ENCODE data around the gene RBBP7.

RBBP7 gene

DNA sequence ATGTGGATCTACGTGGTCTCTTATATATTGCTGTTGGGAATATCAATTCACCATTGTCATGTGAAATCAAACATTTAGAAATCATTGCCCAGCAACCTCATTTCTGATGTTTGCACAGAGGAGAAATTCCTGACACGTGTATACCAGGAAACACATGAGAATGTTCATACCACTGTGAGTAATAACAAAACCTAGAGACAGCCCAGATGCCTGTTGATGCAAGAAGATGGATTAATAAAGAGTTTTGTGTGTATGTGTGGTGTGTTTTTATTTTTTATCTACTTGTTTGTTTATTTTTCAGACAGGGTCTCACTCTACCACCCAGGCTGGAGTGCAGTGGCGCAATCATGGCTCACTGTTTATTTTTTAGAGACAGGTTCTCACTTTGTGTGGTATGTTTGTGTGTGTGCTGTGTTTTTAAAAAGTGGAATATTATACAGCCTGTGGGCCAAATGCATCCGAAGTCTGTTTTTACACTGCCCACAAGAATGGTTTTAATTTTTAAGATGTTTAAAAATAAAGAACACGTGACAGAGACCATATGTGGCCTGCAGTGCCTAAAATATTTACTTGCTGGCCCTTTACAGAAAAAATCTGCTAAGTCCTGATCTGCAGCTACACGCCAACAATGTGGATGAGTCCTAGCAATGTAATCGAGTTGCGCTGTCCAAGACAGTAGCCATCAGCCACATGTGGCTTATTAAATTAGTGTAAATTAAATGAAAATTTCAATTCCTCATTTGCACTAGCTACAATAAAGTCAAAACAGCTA lies 44.7 kb downstream of the RBBP7 start:
- DNase-seq = no peak

DNA sequence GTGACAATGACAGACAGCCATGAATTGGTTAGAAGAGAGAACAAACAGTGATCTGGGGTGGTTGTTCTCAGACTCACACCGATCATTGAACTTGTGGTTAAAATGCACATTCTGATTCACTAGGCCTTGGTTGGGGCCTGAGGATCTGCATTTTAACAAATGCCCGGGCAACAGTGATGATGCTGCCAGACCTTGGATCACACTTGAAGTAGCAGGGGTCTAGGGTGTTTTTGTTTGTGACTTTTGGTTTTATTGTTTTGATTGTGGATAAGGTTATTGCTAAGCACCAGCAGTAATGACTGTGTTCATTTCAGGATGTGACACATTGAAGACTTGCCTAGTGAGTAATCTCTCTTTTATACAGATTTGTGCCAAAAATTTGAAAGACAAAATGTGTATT lies 47.4 kb downstream of the RBBP7 start:
- no peak for DNase-seq

- DNase-seq = no peak
These were observed 50.5 kb downstream of the RBBP7 start for GRCh38 chrX:16819634-16820033.

GRCh38 chrX:16814597-16814996 lies 55.6 kb downstream of the RBBP7 start:
- DNase-seq = no peak

- DNase-seq = no peak
These were observed 62.1 kb downstream of the RBBP7 start for GRCh38 chrX:16807976-16808542.

- no peak for DNase-seq
These were observed 62.6 kb downstream of the RBBP7 start for GRCh38 chrX:16807548-16807947.

- no peak for DNase-seq
These were observed 65.2 kb downstream of the RBBP7 start for GRCh38 chrX:16804923-16805464.

GRCh38 chrX:16797841-16798240 lies 72.3 kb downstream of the RBBP7 start:
- no peak for DNase-seq

DNA sequence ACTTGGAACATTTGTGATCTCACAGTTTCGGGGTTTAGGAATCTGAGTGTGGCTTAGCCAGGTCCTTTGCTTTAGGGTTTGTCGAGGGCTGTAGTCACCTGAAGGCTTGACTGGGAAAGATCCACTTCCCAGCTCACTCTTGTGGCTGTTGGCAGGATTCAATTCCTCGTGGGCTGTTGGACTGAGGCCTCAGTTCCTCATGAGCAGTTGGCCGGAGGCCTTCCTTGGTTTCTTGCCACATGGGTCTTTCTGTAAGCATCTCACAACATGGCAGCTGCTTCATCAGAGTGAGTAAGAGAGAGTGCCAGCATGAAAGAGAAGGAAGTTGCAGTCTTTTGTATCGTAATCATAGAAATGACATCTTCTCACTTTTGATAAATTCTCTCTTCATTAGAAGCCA lies 72.8 kb downstream of the RBBP7 start:
- no peak for DNase-seq

DNA sequence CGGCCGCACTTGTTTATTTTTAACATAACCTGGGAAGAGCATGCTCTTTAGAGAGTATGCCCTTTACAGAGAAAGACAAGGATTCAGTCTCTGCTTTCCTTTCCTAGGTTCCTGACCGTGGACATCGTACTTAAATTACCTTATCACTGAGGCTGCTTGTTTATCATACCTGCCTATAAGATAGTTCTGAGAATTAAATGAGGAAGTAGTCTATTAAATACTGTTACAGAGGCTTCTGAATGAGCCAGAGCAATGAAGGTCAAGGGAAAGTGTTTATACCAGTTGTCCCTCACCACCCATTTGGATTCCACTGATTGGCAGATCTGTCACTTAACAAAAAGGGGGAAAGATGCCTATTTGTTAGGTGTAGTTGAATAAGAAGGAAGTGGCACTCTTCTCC lies 73.9 kb downstream of the RBBP7 start:
- DNase-seq = no peak

Data from right forelimb (tissue), 1 donor.